HG02981 (cell line): Measurements from ENCODE around the gene MYO5B.
A peak's percentile ranks its signal among the peaks of the same experiment; 100 is the strongest.

Source experiments
- ATAC-seq: cut with Tn5 transposase; IDR thresholded peaks from one replicate; pipeline ENCODE4 v1.9.1; 2021; ENCODE audit warnings: mild to moderate bottlenecking, moderate library complexity; ENCODE audit not compliant: unreplicated experiment

MYO5B gene

DNA sequence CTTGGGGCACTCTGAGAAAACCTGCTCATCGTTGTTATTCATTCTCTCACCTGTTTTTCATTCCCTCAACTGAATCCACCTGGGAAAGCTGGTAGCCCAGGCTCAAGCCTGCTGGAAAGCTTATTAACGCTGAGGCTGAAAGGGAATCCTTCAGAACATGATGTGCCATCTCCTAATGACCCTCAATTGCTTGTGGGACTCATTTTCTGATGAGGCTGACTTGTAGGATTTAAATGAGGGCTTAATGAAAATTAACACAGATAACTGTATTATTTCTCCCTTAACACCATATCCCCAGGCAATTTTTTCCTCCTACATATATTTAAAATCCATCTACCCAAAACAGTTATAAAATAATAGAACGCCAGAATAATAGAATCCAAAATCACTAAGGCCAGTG is 218.9 kb downstream of the MYO5B start:
- ATAC-seq, result no peak

GRCh38 chr18:49974079-49974478 is 220.9 kb downstream of the MYO5B start:
- no peak for ATAC-seq

- no peak for ATAC-seq
These were observed 221.4 kb downstream of the MYO5B start for GRCh38 chr18:49973592-49973991.

DNA sequence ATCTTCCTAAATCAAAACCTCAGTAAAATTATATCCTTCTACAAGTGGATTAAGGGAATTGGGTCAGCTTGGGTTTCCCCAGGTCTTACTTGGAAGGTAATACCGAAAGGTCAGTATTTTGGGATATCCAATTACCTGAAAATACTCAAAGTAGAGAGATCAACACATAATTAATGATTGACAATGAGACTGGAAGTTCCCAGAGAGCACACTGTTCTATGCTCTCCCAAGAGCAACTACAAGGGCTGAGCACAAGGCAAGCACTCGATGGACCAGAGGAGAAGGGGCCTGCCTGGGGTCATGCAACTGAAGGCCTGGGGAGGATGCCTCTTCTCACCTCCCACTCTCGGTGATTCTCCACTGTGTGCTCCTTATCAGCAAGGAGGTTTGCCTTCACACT is 222.4 kb downstream of the MYO5B start:
- ATAC-seq, result no peak

GRCh38 chr18:49971462-49971861 is 223.5 kb downstream of the MYO5B start:
- no peak for ATAC-seq

DNA sequence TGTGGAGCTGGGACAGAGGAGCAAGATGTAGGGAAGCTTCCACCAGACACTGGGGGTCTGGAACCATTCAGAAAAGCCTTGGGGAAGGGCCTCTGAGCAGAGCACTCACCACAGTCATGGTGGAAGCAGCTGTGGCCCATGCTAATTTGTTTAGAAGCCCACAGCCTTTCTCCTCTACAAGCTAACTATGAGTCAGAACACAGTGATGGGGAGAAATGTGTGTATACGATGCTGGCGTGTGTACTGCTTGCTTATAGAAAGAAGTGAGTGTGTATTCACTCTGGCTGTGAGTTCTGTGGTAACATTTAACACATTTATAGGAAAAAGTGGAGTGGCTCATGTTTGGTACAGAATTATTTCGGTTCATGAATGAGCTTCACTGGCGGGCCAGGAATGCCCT is 224.6 kb downstream of the MYO5B start:
- ATAC-seq, result peak; percentile 73

DNA sequence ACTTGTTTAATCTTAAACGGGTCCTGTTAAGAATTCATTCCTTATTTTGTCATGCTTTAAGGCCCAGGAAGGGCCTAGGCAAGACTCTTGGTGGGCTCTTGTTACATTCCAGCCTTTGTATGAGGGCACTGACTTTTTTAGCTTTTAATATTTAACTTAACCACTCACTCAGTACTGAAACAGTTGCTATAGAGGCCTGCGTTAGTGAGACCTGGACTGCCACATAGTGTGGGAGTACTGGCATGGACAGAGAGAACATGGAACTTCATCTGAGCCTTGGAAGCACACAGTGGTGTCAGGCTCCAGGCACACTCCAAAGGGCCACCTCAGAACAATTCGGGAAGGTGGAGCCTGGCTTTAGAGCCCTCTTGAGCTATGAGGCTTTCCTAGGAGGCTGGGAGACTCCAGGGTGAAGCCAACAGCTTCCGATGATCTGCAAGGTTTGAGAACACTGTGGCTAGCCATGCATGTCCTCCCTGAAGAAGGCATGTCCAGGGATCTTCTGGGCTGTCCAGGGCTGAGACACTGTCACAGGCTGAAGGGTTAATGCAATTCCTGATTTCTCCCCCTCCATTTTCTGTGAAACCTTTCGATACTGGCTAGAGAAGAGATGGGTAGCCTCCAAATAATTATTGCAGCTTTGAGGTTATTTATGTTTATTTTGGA is 226.2 kb downstream of the MYO5B start:
- ATAC-seq, result peak; percentile 37

- ATAC-seq, result no peak
These were observed 227.2 kb downstream of the MYO5B start for GRCh38 chr18:49967636-49968313.

- ATAC-seq, result peak; percentile 70
These were observed 227.8 kb downstream of the MYO5B start for GRCh38 chr18:49967171-49967570.

GRCh38 chr18:49966090-49966489 is 228.9 kb downstream of the MYO5B start:
- ATAC-seq, result no peak

- no peak for ATAC-seq
These were observed 231.7 kb downstream of the MYO5B start for GRCh38 chr18:49963217-49963616.

GRCh38 chr18:49961271-49961670 is 233.7 kb downstream of the MYO5B start:
- ATAC-seq, result peak; percentile 36

DNA sequence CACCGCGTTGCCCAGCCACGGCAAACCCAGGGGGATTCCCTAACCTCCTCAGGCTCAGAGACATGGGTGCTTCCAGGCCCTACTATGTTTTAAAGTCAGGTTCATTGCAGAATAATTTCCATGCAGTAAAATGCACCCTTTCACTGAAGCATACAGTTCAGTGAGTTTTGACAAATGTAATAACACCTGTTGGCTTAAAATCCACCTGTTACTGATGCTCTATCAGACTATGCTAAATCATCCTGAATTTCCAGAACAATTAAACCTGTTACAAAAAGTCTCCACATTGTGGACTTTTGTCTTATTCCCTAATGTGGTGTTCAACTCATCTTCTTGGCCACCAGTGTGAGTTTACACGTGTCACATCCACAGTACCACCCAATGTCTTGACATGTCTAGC is 234.6 kb downstream of the MYO5B start:
- ATAC-seq, result no peak

GRCh38 chr18:49959176-49959575 is 235.8 kb downstream of the MYO5B start:
- peak; percentile 77 for ATAC-seq

DNA sequence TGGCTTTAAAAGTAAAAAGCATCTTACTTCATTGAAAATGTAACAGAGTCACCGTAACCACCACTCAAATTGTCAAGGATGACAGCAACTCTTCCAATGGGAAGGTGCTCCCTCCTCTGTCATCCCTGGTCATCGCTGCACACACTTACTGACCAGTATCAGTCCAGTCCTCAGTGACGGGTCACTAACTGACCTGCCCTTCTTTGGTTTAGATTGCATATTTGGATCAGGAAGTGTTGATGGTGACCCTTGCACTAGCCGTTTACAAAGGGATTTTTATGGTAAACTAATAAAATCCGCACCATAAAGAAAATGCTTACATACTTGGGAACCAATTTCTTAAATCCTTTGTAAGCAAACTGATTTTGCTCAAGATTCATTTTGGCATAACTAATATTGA is 239.7 kb downstream of the MYO5B start:
- ATAC-seq, result no peak

DNA sequence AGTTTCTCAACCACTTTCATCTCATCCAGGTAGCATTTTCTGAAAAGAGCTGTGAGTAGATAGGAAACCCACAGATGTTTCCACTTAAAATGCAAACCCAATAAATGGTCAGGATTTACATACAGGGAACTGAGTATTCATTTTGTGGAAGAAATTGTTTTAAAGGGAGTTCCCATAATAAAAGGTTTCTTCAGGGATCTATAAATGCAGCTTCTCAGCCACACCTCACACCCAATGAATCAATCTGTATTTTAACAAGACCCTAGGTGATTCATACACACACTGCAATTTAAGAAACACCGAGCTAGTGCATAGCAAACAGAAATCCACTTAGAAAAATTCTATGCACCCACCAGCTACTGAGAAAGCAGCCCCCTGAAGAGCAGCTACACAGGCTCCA is 241.6 kb downstream of the MYO5B start:
- no peak for ATAC-seq

DNA sequence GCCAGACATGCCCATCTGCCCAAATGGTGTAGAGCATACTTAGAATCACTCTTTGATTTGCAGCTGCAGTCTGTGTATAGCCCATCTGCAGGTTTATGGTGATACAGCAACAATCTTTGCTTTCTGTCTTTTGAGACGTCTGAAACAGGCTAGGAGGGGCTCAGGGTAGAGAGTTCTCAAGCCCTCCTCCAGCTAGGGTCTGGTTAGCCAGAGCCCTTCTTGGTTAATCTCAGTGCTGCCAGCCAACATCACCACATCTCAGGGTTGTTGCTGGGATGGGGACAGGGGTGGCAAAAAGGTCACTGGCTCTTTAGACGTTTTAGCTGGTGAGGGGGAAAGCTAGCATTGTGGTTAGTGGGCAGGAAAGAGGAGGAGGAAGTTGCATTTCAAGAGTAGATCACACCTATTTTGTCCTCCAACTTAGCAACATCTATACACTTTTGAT is 245.0 kb downstream of the MYO5B start:
- ATAC-seq, result no peak

GRCh38 chr18:49948975-49949374 is 246.0 kb downstream of the MYO5B start:
- no peak for ATAC-seq

DNA sequence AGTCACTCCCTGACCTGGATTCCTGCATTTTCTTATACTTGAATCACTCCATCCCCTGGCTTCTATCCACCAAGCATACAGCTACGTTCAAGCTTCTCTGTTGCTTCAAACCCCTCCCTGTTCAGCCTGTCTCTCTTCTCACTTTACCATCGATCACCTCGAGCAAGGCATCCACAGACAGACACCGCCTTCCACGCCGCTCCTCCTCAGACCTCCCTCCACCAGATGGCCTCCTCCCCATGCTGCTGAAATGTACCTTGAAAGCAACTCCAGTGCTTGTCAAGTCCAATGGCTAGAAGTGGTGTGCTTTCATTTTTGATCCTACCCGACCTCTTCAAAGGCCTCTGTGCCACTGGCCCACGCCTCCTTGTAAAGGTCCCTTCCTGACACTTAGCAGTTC is 250.3 kb downstream of the MYO5B start:
- ATAC-seq, result no peak

GRCh38 chr18:49936821-49937220 is 258.1 kb downstream of the MYO5B start:
- no peak for ATAC-seq

DNA sequence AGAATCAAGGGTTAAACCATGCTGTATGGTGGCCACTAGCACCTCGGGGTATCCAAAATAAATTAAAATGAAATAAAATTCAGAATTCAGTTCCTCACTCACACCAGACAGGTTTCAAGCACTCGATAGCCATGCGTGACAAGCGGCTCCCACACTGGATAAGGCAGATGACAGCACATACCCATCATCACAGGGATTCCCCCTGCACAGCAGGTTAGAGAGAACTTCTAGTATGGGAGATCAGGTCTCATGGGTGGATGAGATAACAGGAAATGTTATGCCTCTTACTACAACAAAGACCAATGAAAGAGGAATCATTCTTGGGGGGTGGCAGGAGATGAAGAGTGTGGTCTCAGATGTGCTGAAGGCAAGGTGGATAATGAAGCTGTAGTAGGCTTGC is 259.7 kb downstream of the MYO5B start:
- ATAC-seq, result no peak

DNA sequence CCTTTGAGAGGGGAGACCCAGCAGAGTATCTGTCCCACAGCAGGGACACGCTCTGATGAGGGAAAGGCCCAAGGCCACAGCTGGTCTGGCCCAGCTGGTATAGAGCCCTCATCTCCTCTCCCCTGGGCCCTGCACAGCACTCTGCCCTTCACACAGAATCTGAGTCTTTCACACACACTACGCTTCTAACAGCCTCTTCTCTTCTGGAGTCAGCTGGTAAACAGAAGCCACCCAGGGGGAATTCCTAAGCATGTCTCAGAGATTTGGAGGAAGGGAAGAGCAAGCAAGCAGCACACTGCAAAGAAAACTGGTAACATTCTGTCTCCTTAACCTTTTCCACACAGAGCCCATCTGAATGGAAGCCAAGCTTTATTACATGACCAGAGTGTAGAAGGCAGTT is 260.5 kb downstream of the MYO5B start:
- peak; percentile 64 for ATAC-seq
